ENCODE results near the gene E2F8.

The E2F8 gene

GRCh38 chr11:19251577-19251976 lies 10.8 kb upstream of the E2F8 start:
- Histone ChIP-seq H3K9me3 (ENCODE audit: insufficient read depth, low read depth, low read length) (peaks cover 11% of the 10 kb centered on the region), H3K4me1 (ENCODE audit: insufficient read depth, low read length) (no peaks in the 10 kb centered on the region), H3K9ac (ENCODE audit: low read depth, low read length) (no peak overlapping the region), H3K4me3 (ENCODE audit: low read length) (no peak overlapping the region), H3K36me3 (ENCODE audit: insufficient read depth, low read depth, low read length) (no peaks in the 10 kb centered on the region), H3K27ac (ENCODE audit: low read length) (no peak overlapping the region), H3K27me3 (ENCODE audit: insufficient read depth, low read length) (no peaks in the 10 kb centered on the region)

GRCh38 chr11:19246816-19247215 lies 6.1 kb upstream of the E2F8 start:
- Histone ChIP-seq H3K36me3 (ENCODE audit: insufficient read depth, low read depth, low read length) (no peaks in the 10 kb centered on the region), H3K27ac (ENCODE audit: low read length) (no peak overlapping the region), H3K9me3 (ENCODE audit: insufficient read depth, low read depth, low read length) (peaks cover 11% of the 10 kb centered on the region), H3K27me3 (ENCODE audit: insufficient read depth, low read length) (peaks cover 31% of the 10 kb centered on the region), H3K4me3 (ENCODE audit: low read length) (no peak overlapping the region), H3K4me1 (ENCODE audit: insufficient read depth, low read length) (no peaks in the 10 kb centered on the region), H3K9ac (ENCODE audit: low read depth, low read length) (no peak overlapping the region)

GRCh38 chr11:19245351-19245750 lies 4.6 kb upstream of the E2F8 start:
- no peak overlapping the region for H3K27ac ChIP-seq (ENCODE audit: low read length)
- peaks cover 33% of the 10 kb centered on the region for H3K27me3 ChIP-seq (ENCODE audit: insufficient read depth, low read length)
- H3K4me3 ChIP-seq (ENCODE audit: low read length), result no peak overlapping the region
- no peaks in the 10 kb centered on the region for H3K36me3 ChIP-seq (ENCODE audit: insufficient read depth, low read depth, low read length)
- peaks cover 11% of the 10 kb centered on the region for H3K9me3 ChIP-seq (ENCODE audit: insufficient read depth, low read depth, low read length)
- H3K4me1 ChIP-seq (ENCODE audit: insufficient read depth, low read length), result no peaks in the 10 kb centered on the region
- no peak overlapping the region for H3K9ac ChIP-seq (ENCODE audit: low read depth, low read length)

GRCh38 chr11:19244621-19245020 lies 3.9 kb upstream of the E2F8 start:
- Histone ChIP-seq H3K9me3 (ENCODE audit: insufficient read depth, low read depth, low read length) (peaks cover 10% of the 10 kb centered on the region), H3K27me3 (ENCODE audit: insufficient read depth, low read length) (peaks cover 38% of the 10 kb centered on the region), H3K9ac (ENCODE audit: low read depth, low read length) (no peak overlapping the region), H3K36me3 (ENCODE audit: insufficient read depth, low read depth, low read length) (no peaks in the 10 kb centered on the region), H3K4me3 (ENCODE audit: low read length) (no peak overlapping the region), H3K4me1 (ENCODE audit: insufficient read depth, low read length) (peaks cover 4% of the 10 kb centered on the region; the same call in 1 of the 2 replicates), H3K27ac (ENCODE audit: low read length) (no peak overlapping the region)

GRCh38 chr11:19244084-19244483 lies 3.3 kb upstream of the E2F8 start:
- no peak overlapping the region for H3K27ac ChIP-seq (ENCODE audit: low read length)
- peaks cover 38% of the 10 kb centered on the region for H3K27me3 ChIP-seq (ENCODE audit: insufficient read depth, low read length)
- peaks cover under 1% of the 10 kb centered on the region; the same call in 1 of the 2 replicates for H3K36me3 ChIP-seq (ENCODE audit: insufficient read depth, low read depth, low read length)
- no peak overlapping the region for H3K4me3 ChIP-seq (ENCODE audit: low read length)
- peaks cover 5% of the 10 kb centered on the region for H3K9me3 ChIP-seq (ENCODE audit: insufficient read depth, low read depth, low read length)
- peaks cover 4% of the 10 kb centered on the region; the same call in 1 of the 2 replicates for H3K4me1 ChIP-seq (ENCODE audit: insufficient read depth, low read length)
- H3K9ac ChIP-seq (ENCODE audit: low read depth, low read length), result no peak overlapping the region

GRCh38 chr11:19243613-19244012 lies 2.9 kb upstream of the E2F8 start:
- no peak overlapping the region for H3K9ac ChIP-seq (ENCODE audit: low read depth, low read length)
- H3K4me1 ChIP-seq (ENCODE audit: insufficient read depth, low read length), result peaks cover 4% of the 10 kb centered on the region; the same call in 1 of the 2 replicates
- peaks cover under 1% of the 10 kb centered on the region for H3K9me3 ChIP-seq (ENCODE audit: insufficient read depth, low read depth, low read length)
- H3K4me3 ChIP-seq (ENCODE audit: low read length), result no peak overlapping the region
- peaks cover 38% of the 10 kb centered on the region for H3K27me3 ChIP-seq (ENCODE audit: insufficient read depth, low read length)
- H3K36me3 ChIP-seq (ENCODE audit: insufficient read depth, low read depth, low read length), result peaks cover 5% of the 10 kb centered on the region; the same call in 1 of the 2 replicates
- H3K27ac ChIP-seq (ENCODE audit: low read length), result no peak overlapping the region

GRCh38 chr11:19243143-19243542 lies 2.4 kb upstream of the E2F8 start:
- Histone ChIP-seq H3K36me3 (ENCODE audit: insufficient read depth, low read depth, low read length) (peaks cover 10% of the 10 kb centered on the region; the same call in 1 of the 2 replicates), H3K4me3 (ENCODE audit: low read length) (peak overlapping the region; percentile 83; the same call in 1 of the 2 replicates), H3K27ac (ENCODE audit: low read length) (no peak overlapping the region), H3K9me3 (ENCODE audit: insufficient read depth, low read depth, low read length) (no peaks in the 10 kb centered on the region), H3K27me3 (ENCODE audit: insufficient read depth, low read length) (peaks cover 38% of the 10 kb centered on the region), H3K4me1 (ENCODE audit: insufficient read depth, low read length) (peaks cover 4% of the 10 kb centered on the region; the same call in 1 of the 2 replicates), H3K9ac (ENCODE audit: low read depth, low read length) (no peak overlapping the region)

GRCh38 chr11:19242179-19242932 lies 1.6 kb upstream of the E2F8 start:
- H3K9me3 ChIP-seq (ENCODE audit: insufficient read depth, low read depth, low read length), result no peaks in the 10 kb centered on the region
- H3K27ac ChIP-seq (ENCODE audit: low read length), result no peak overlapping the region
- peaks cover 4% of the 10 kb centered on the region; the same call in 1 of the 2 replicates for H3K4me1 ChIP-seq (ENCODE audit: insufficient read depth, low read length)
- H3K36me3 ChIP-seq (ENCODE audit: insufficient read depth, low read depth, low read length), result peaks cover 18% of the 10 kb centered on the region; the same call in 1 of the 2 replicates
- peaks cover 38% of the 10 kb centered on the region for H3K27me3 ChIP-seq (ENCODE audit: insufficient read depth, low read length)
- peak overlapping the region; percentile 83 for H3K4me3 ChIP-seq (ENCODE audit: low read length)
- peak overlapping the region; percentile 80; the same call in 1 of the 2 replicates for H3K9ac ChIP-seq (ENCODE audit: low read depth, low read length)

- H3K9me3 ChIP-seq (ENCODE audit: insufficient read depth, low read depth, low read length), result no peaks in the 10 kb centered on the region
- peaks cover 26% of the 10 kb centered on the region for H3K36me3 ChIP-seq (ENCODE audit: insufficient read depth, low read depth, low read length)
- peak overlapping the region; percentile 80; the same call in 1 of the 2 replicates for H3K9ac ChIP-seq (ENCODE audit: low read depth, low read length)
- no peak overlapping the region for H3K27ac ChIP-seq (ENCODE audit: low read length)
- peak overlapping the region; percentile 83 for H3K4me3 ChIP-seq (ENCODE audit: low read length)
- H3K4me1 ChIP-seq (ENCODE audit: insufficient read depth, low read length), result peaks cover 4% of the 10 kb centered on the region; the same call in 1 of the 2 replicates
- H3K27me3 ChIP-seq (ENCODE audit: insufficient read depth, low read length), result peaks cover 38% of the 10 kb centered on the region
Observed at GRCh38 chr11:19241260-19242178, 774 bp upstream of the E2F8 start.

- H3K4me1 ChIP-seq (ENCODE audit: insufficient read depth, low read length), result peaks cover 4% of the 10 kb centered on the region; the same call in 1 of the 2 replicates
- H3K9ac ChIP-seq (ENCODE audit: low read depth, low read length), result no peak overlapping the region
- no peak overlapping the region for H3K4me3 ChIP-seq (ENCODE audit: low read length)
- H3K27ac ChIP-seq (ENCODE audit: low read length), result no peak overlapping the region
- H3K9me3 ChIP-seq (ENCODE audit: insufficient read depth, low read depth, low read length), result no peaks in the 10 kb centered on the region
- H3K27me3 ChIP-seq (ENCODE audit: insufficient read depth, low read length), result peaks cover 29% of the 10 kb centered on the region
- peaks cover 48% of the 10 kb centered on the region for H3K36me3 ChIP-seq (ENCODE audit: insufficient read depth, low read depth, low read length)
Observed at GRCh38 chr11:19239039-19239438, 1.7 kb downstream of the E2F8 start.

- H3K4me1 ChIP-seq (ENCODE audit: insufficient read depth, low read length), result peaks cover 4% of the 10 kb centered on the region; the same call in 1 of the 2 replicates
- H3K9me3 ChIP-seq (ENCODE audit: insufficient read depth, low read depth, low read length), result no peaks in the 10 kb centered on the region
- H3K9ac ChIP-seq (ENCODE audit: low read depth, low read length), result no peak overlapping the region
- H3K27ac ChIP-seq (ENCODE audit: low read length), result no peak overlapping the region
- H3K36me3 ChIP-seq (ENCODE audit: insufficient read depth, low read depth, low read length), result peaks cover 54% of the 10 kb centered on the region
- H3K4me3 ChIP-seq (ENCODE audit: low read length), result no peak overlapping the region
- peaks cover 17% of the 10 kb centered on the region for H3K27me3 ChIP-seq (ENCODE audit: insufficient read depth, low read length)
Observed at GRCh38 chr11:19237813-19238212, 2.9 kb downstream of the E2F8 start.

Measured in iPS-20b (cell line).